Measurements from ENCODE around the gene RAPGEF6.

GRCh38 chr5:131523500-131524185 lies 111.4 kb downstream of the RAPGEF6 start:
- no peak for TF ChIP-seq POLR2A (IDR thresholded peaks at IDR 0.05)
- TF ChIP-seq CTCF (IDR thresholded peaks at IDR 0.05): no peak
- TF ChIP-seq POLR2AphosphoS5 (IDR thresholded peaks at IDR 0.05): no peak
